MG63 (cell line): ENCODE data around the gene PTPRK. TPM values are rescaled to one million over a fixed set of nuclear protein-coding genes. Genes with fewer than 3 reads are reported as not detected.

Source experiments
- DNase-seq: peaks from one replicate; pipeline ENCODE4 v3.0.0-alpha.2; 2020
- H3K27me3 ChIP-seq: fragments of 250-450 bp; sonication (Bioruptor Pico); 2 replicates; pipeline ENCODE4 v1.5.1; 2020; ENCODE audit warnings: mild to moderate bottlenecking, moderate library complexity
- H3K36me3 ChIP-seq: fragments of 250-450 bp; sonication (Bioruptor Pico); 2 replicates; pipeline ENCODE4 v1.5.1; 2020; ENCODE audit warnings: mild to moderate bottlenecking, moderate library complexity
- H3K4me3 ChIP-seq: fragments of 250-450 bp; sonication (Bioruptor Pico); 2 replicates; pipeline ENCODE4 v1.5.1; 2020; ENCODE audit warnings: mild to moderate bottlenecking, moderate library complexity
- H3K9me3 ChIP-seq: fragments of 250-450 bp; sonication (Bioruptor Pico); 2 replicates; pipeline ENCODE4 v1.5.1; 2020; ENCODE audit warnings: mild to moderate bottlenecking, moderate library complexity
- total RNA-seq: library from RNA; depleted of rRNA; stranded (reverse); fragments of >200 nt; shearing (Covaris generic); gene quantifications from 2 replicates; pipeline ENCODE4 v1.2.3, GENCODE V29; 2014; ENCODE audit warnings: low replicate concordance

PTPRK gene
- total RNA-seq, 1 experiment from 2014 or later, result 9.7 TPM

- H3K27me3 ChIP-seq, result no peaks in the 10 kb centered on the region
- DNase-seq, result no peak
- no peak overlapping the region for H3K4me3 ChIP-seq
- no peaks in the 10 kb centered on the region for H3K9me3 ChIP-seq
- no peaks in the 10 kb centered on the region for H3K36me3 ChIP-seq
Observed at GRCh38 chr6:128361378-128361777, 159.0 kb downstream of the PTPRK start.

- no peaks in the 10 kb centered on the region for H3K36me3 ChIP-seq
- H3K9me3 ChIP-seq, result no peaks in the 10 kb centered on the region
- DNase-seq, result no peak
- H3K27me3 ChIP-seq, result no peaks in the 10 kb centered on the region
- no peak overlapping the region for H3K4me3 ChIP-seq
Observed at GRCh38 chr6:128358244-128358776, 162.1 kb downstream of the PTPRK start.

- H3K9me3 ChIP-seq, result no peaks in the 10 kb centered on the region
- no peaks in the 10 kb centered on the region for H3K27me3 ChIP-seq
- no peak for DNase-seq
- no peak overlapping the region for H3K4me3 ChIP-seq
- no peaks in the 10 kb centered on the region for H3K36me3 ChIP-seq
Observed at GRCh38 chr6:128357392-128358130, 162.8 kb downstream of the PTPRK start.

GRCh38 chr6:128352366-128352765 is 168.0 kb downstream of the PTPRK start:
- no peaks in the 10 kb centered on the region for H3K27me3 ChIP-seq
- H3K4me3 ChIP-seq, result no peak overlapping the region
- H3K9me3 ChIP-seq, result no peaks in the 10 kb centered on the region; the same call in 1 of the 2 replicates
- no peak for DNase-seq
- H3K36me3 ChIP-seq, result no peaks in the 10 kb centered on the region

GRCh38 chr6:128351255-128351514 is 169.2 kb downstream of the PTPRK start:
- DNase-seq, result no peak
- no peaks in the 10 kb centered on the region; the same call in 1 of the 2 replicates for H3K9me3 ChIP-seq
- H3K36me3 ChIP-seq, result no peaks in the 10 kb centered on the region
- no peak overlapping the region for H3K4me3 ChIP-seq
- no peaks in the 10 kb centered on the region for H3K27me3 ChIP-seq

GRCh38 chr6:128350416-128351254 is 169.8 kb downstream of the PTPRK start:
- DNase-seq, result no peak
- Histone ChIP-seq H3K27me3 (no peaks in the 10 kb centered on the region), H3K9me3 (no peaks in the 10 kb centered on the region; the same call in 1 of the 2 replicates), H3K4me3 (no peak overlapping the region), H3K36me3 (no peaks in the 10 kb centered on the region)

- no peak for DNase-seq
- Histone ChIP-seq H3K9me3 (no peaks in the 10 kb centered on the region; the same call in 1 of the 2 replicates), H3K27me3 (no peaks in the 10 kb centered on the region), H3K4me3 (no peak overlapping the region), H3K36me3 (no peaks in the 10 kb centered on the region)
Observed at GRCh38 chr6:128347123-128347522, 173.3 kb downstream of the PTPRK start.

- Histone ChIP-seq H3K27me3 (no peaks in the 10 kb centered on the region), H3K4me3 (no peak overlapping the region), H3K36me3 (no peaks in the 10 kb centered on the region), H3K9me3 (no peaks in the 10 kb centered on the region; the same call in 1 of the 2 replicates)
- DNase-seq, result no peak
Observed at GRCh38 chr6:128346569-128346968, 173.8 kb downstream of the PTPRK start.

GRCh38 chr6:128345278-128345677 is 175.1 kb downstream of the PTPRK start:
- no peak for DNase-seq
- Histone ChIP-seq H3K4me3 (no peak overlapping the region), H3K27me3 (no peaks in the 10 kb centered on the region), H3K9me3 (no peaks in the 10 kb centered on the region; the same call in 1 of the 2 replicates), H3K36me3 (no peaks in the 10 kb centered on the region)

- Histone ChIP-seq H3K9me3 (no peaks in the 10 kb centered on the region; the same call in 1 of the 2 replicates), H3K4me3 (no peak overlapping the region), H3K36me3 (no peaks in the 10 kb centered on the region), H3K27me3 (no peaks in the 10 kb centered on the region)
- DNase-seq, result no peak
Observed at GRCh38 chr6:128343706-128344105, 176.7 kb downstream of the PTPRK start.

GRCh38 chr6:128339635-128340450 is 180.6 kb downstream of the PTPRK start:
- Histone ChIP-seq H3K36me3 (no peaks in the 10 kb centered on the region), H3K4me3 (no peak overlapping the region), H3K9me3 (no peaks in the 10 kb centered on the region), H3K27me3 (no peaks in the 10 kb centered on the region)
- DNase-seq, result no peak

GRCh38 chr6:128337619-128338018 is 182.8 kb downstream of the PTPRK start:
- no peaks in the 10 kb centered on the region for H3K9me3 ChIP-seq
- no peak for DNase-seq
- no peaks in the 10 kb centered on the region for H3K27me3 ChIP-seq
- H3K36me3 ChIP-seq, result no peaks in the 10 kb centered on the region
- H3K4me3 ChIP-seq, result no peak overlapping the region

- no peak overlapping the region for H3K4me3 ChIP-seq
- H3K27me3 ChIP-seq, result no peaks in the 10 kb centered on the region
- DNase-seq, result no peak
- H3K9me3 ChIP-seq, result no peaks in the 10 kb centered on the region
- no peaks in the 10 kb centered on the region for H3K36me3 ChIP-seq
Observed at GRCh38 chr6:128336436-128337095, 183.8 kb downstream of the PTPRK start.

GRCh38 chr6:128335963-128336362 is 184.4 kb downstream of the PTPRK start:
- Histone ChIP-seq H3K4me3 (no peak overlapping the region), H3K36me3 (no peaks in the 10 kb centered on the region), H3K27me3 (no peaks in the 10 kb centered on the region), H3K9me3 (no peaks in the 10 kb centered on the region)
- DNase-seq, result no peak

- no peak overlapping the region for H3K4me3 ChIP-seq
- H3K27me3 ChIP-seq, result no peaks in the 10 kb centered on the region
- H3K9me3 ChIP-seq, result no peaks in the 10 kb centered on the region
Observed at GRCh38 chr6:128333581-128334223, 186.7 kb downstream of the PTPRK start.

GRCh38 chr6:128327890-128328289 is 192.5 kb downstream of the PTPRK start:
- DNase-seq, result no peak
- Histone ChIP-seq H3K27me3 (no peaks in the 10 kb centered on the region), H3K9me3 (no peaks in the 10 kb centered on the region; the same call in 1 of the 2 replicates), H3K4me3 (no peak overlapping the region), H3K36me3 (no peaks in the 10 kb centered on the region)

More at GRCh38 chr6:128333581-128334223, 186.7 kb downstream of the PTPRK start:
- DNase-seq, result no peak
- H3K36me3 ChIP-seq, result no peaks in the 10 kb centered on the region
